Smooth muscle cell (in vitro differentiated cells): Measurements from ENCODE around the gene UHRF1. TPM values are rescaled to one million over a fixed set of nuclear protein-coding genes. Genes with fewer than 3 reads are reported as not detected.
"Not testable (repeated sequence)": the region's sequence is repeated elsewhere in the genome, so short reads cannot be mapped to it uniquely, and the experiment has no call there.

ENCODE experiments used
- DNase-seq: peaks from one replicate; lab custom pipeline; 2025; ENCODE audit not compliant: unreplicated experiment; lab: John Stamatoyannopoulos, UW
- H2AFZ ChIP-seq: fragments of 200-600 bp; sonication (generic); 2 replicates; pipeline ENCODE4 v1.6.0; 2016; ENCODE audit warnings: antibody characterized with exemption, low read depth, mild to moderate bottlenecking
- H3F3A ChIP-seq: fragments of 200-600 bp; sonication (generic); 2 replicates; pipeline ENCODE4 v1.6.0; 2017; ENCODE audit warnings: antibody characterized with exemption, low read depth
- H3K27ac ChIP-seq: fragments of 200-600 bp; sonication (generic); 2 replicates; pipeline ENCODE4 v1.5.1; 2016; ENCODE audit warnings: low read depth, mild to moderate bottlenecking
- H3K27me3 ChIP-seq: fragments of 200-600 bp; sonication (generic); 2 replicates; pipeline ENCODE4 v1.6.1; 2016; ENCODE audit warnings: low read depth, mild to moderate bottlenecking
- H3K36me3 ChIP-seq: fragments of 200-600 bp; sonication (generic); 2 replicates; pipeline ENCODE4 v1.5.1; 2016; ENCODE audit warnings: low read depth
- H3K4me1 ChIP-seq: fragments of 200-600 bp; sonication (generic); 2 replicates; pipeline ENCODE4 v1.5.1; 2016; ENCODE audit warnings: low read depth
- H3K4me2 ChIP-seq: fragments of 200-600 bp; sonication (generic); 2 replicates; pipeline ENCODE4 v1.6.0; 2016; ENCODE audit warnings: mild to moderate bottlenecking
- H3K4me3 ChIP-seq: fragments of 200-600 bp; sonication (generic); 2 replicates; pipeline ENCODE4 v1.5.1; 2016; ENCODE audit warnings: mild to moderate bottlenecking
- H3K79me2 ChIP-seq: fragments of 200-600 bp; sonication (generic); 2 replicates; pipeline ENCODE4 v1.6.0; 2016; ENCODE audit warnings: low read depth, mild to moderate bottlenecking
- H3K9ac ChIP-seq: fragments of 200-600 bp; sonication (generic); 2 replicates; pipeline ENCODE4 v1.6.0; 2016; ENCODE audit warnings: low read depth
- H3K9me3 ChIP-seq: fragments of 200-600 bp; sonication (generic); replicated peaks from 2 replicates; pipeline ENCODE4 v1.5.1; 2016; ENCODE audit warnings: low read depth
- H4K20me1 ChIP-seq: fragments of 200-600 bp; sonication (generic); 2 replicates; pipeline ENCODE4 v1.6.0; 2016; ENCODE audit warnings: low read depth
- WGBS: methylation state at CpG from one replicate; pipeline ENCODE4 v1.1.7; 2016; ENCODE audit warnings: low lambda C conversion rate; 5-methylcytosine and 5-hydroxymethylcytosine counted together
- polyA plus RNA-seq: library from polyadenylated mRNA; unstranded; fragments of >200 nt; fragmentation: Nextera tagmentation; extraction: Ambion mirVana; gene quantifications from 2 replicates; pipeline ENCODE4 v1.2.1, GENCODE V29; 2016
- total RNA-seq: library from RNA; depleted of rRNA; stranded (reverse); fragments of >200 nt; gene quantifications from 2 replicates; pipeline ENCODE4 v1.2.3, GENCODE V29; 2014
- TF ChIP-seq, protein P1 (sequence below): fragments of 200-600 bp; sonication (generic); IDR thresholded peaks from 2 replicates; pipeline ENCODE4 v1.5.1; 2017; ENCODE audit warnings: borderline replicate concordance, mild to moderate bottlenecking, antibody characterized with exemption; ENCODE audit not compliant: insufficient read depth, poor library complexity, severe bottlenecking

The UHRF1 gene
- total and polyA plus RNA-seq, 2 experiments from 2014 or later: 11.3 to 27.2 TPM

DNA sequence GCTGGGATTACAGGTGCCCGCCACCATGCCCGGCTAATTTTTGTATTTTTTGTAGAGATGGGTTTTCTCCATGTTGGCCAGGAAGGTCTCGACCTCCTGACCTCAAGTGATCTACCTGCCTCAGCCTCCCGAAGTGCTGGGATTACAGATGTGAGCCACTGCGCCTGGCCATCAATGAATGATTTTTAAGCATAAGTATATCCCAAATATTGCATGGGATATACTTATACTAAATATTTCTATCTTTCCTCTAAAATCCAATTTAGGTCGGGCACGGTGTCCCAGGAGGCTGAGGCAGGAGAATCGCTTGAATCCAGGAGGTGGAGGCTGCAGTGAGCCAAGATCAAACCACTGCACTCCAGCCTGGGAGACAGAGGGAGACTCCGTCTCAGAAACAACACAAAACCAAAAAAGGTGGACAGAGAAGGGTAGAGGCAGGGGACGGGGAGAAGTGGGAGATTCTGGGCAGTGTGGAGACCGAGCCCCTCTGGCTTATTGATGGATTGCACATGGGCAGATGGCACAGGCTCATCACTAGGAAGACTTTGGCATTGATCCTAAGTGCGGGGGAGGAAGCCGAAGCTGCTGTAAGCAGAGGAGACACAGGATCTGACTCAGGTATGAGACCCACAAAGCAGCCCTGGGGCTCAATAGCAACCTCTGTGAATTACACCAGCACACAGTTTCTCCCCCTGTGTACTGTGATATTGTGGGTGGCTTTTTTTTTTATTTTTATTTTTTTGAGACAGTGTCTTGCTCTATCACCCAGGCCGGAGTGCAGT lies 20.1 kb upstream of the UHRF1 start:
- Histone ChIP-seq H3K4me3 (no peak overlapping the region), H3K9ac (no peak overlapping the region), H3K36me3 (no peaks in the 10 kb centered on the region), H3K4me2 (no peak overlapping the region), H3K79me2 (no peaks in the 10 kb centered on the region), H4K20me1 (no peaks in the 10 kb centered on the region), H3K27ac (no peak overlapping the region), H3F3A (no peaks in the 10 kb centered on the region), H3K27me3 (no peaks in the 10 kb centered on the region), H2AFZ (no peak overlapping the region), H3K4me1 (no peaks in the 10 kb centered on the region), H3K9me3 (no peaks in the 10 kb centered on the region)
- TF ChIP-seq, protein P1, sequence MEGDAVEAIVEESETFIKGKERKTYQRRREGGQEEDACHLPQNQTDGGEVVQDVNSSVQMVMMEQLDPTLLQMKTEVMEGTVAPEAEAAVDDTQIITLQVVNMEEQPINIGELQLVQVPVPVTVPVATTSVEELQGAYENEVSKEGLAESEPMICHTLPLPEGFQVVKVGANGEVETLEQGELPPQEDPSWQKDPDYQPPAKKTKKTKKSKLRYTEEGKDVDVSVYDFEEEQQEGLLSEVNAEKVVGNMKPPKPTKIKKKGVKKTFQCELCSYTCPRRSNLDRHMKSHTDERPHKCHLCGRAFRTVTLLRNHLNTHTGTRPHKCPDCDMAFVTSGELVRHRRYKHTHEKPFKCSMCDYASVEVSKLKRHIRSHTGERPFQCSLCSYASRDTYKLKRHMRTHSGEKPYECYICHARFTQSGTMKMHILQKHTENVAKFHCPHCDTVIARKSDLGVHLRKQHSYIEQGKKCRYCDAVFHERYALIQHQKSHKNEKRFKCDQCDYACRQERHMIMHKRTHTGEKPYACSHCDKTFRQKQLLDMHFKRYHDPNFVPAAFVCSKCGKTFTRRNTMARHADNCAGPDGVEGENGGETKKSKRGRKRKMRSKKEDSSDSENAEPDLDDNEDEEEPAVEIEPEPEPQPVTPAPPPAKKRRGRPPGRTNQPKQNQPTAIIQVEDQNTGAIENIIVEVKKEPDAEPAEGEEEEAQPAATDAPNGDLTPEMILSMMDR: no peak
- 92% methylated on average over 14 of the region's 14 CpGs for WGBS
- no peak for DNase-seq

GRCh38 chr19:4891066-4891465 lies 18.2 kb upstream of the UHRF1 start:
- Histone ChIP-seq H3K4me1 (no peaks in the 10 kb centered on the region), H3K27ac (no peak overlapping the region), H3K9ac (no peak overlapping the region), H3K27me3 (no peaks in the 10 kb centered on the region), H3K4me3 (no peak overlapping the region), H3K79me2 (no peaks in the 10 kb centered on the region), H3K9me3 (no peaks in the 10 kb centered on the region), H3K4me2 (no peak overlapping the region), H4K20me1 (no peaks in the 10 kb centered on the region), H2AFZ (no peak overlapping the region), H3F3A (no peaks in the 10 kb centered on the region), H3K36me3 (no peaks in the 10 kb centered on the region)
- no peak for DNase-seq
- 93% methylated on average over 22 of the region's 22 CpGs for WGBS
- TF ChIP-seq, protein P1: no peak

- not testable (repeated sequence) for H3K9ac ChIP-seq, H3F3A ChIP-seq, H3K36me3 ChIP-seq, H3K79me2 ChIP-seq, H3K9me3 ChIP-seq, H3K27ac ChIP-seq, H3K4me3 ChIP-seq, H3K27me3 ChIP-seq, H3K4me2 ChIP-seq, H2AFZ ChIP-seq, H4K20me1 ChIP-seq, H3K4me1 ChIP-seq, DNase-seq
- 94% methylated on average over 11 of the region's 11 CpGs for WGBS
Observed at GRCh38 chr19:4892962-4893361, 16.3 kb upstream of the UHRF1 start.

DNA sequence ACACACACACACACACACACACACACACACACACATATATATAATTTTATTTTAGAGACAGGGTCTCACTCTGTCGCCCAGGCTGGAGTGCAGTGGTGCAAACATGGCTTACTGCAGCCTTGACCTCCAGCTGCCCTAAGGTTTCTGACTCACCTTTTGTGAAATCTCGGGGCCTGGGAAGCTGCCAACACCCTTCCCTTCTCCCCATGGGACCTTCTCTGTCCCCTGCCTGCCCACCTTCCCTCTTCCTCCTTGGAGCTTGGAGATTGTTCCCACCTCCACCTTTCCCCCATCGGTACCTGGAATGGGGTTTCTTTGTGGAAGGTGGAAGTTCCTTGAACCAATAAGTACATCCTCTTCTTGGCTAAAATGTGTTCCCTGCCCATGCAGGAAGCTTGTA lies 12.9 kb upstream of the UHRF1 start:
- H3K4me3 ChIP-seq: no peak overlapping the region
- no peak overlapping the region for H3K27ac ChIP-seq
- no peak overlapping the region for H2AFZ ChIP-seq
- no peaks in the 10 kb centered on the region for H3K27me3 ChIP-seq
- H3K36me3 ChIP-seq: no peaks in the 10 kb centered on the region
- DNase-seq: no peak
- H4K20me1 ChIP-seq: no peaks in the 10 kb centered on the region
- no peaks in the 10 kb centered on the region for H3K9me3 ChIP-seq
- WGBS: 79% methylated on average over 3 of the region's 3 CpGs
- TF ChIP-seq, protein P1: no peak
- no peak overlapping the region for H3K9ac ChIP-seq
- no peaks in the 10 kb centered on the region for H3F3A ChIP-seq
- no peaks in the 10 kb centered on the region for H3K79me2 ChIP-seq
- H3K4me1 ChIP-seq: no peaks in the 10 kb centered on the region
- no peak overlapping the region for H3K4me2 ChIP-seq
